PC-9 (cell line): Measurements from ENCODE around the gene HRH4. TPM values are rescaled to one million over a fixed set of nuclear protein-coding genes. Genes with fewer than 3 reads are reported as not detected.

ENCODE experiments used
- BruUV-seq: library from RNA; stranded (reverse); fragments of 400-500 nt; replicated peaks from 2 replicates; lab custom pipeline; 2021; lab: Mats Ljungman, UMichigan
- CTCF ChIA-PET: fragments of 300-600 bp; sonication (Branson Sonifier 250); formaldehyde crosslinking; loops from one replicate; lab custom pipeline; 2022; ENCODE audit warnings: antibody characterized with exemption; lab: Charles Lee
- POLR2A ChIA-PET: fragments of 300-600 bp; sonication (Branson Sonifier 250); formaldehyde crosslinking; loops from one replicate; lab custom pipeline; 2022; ENCODE audit warnings: antibody characterized with exemption; ENCODE audit not compliant: unreplicated experiment; lab: Charles Lee
- DNase-seq, 2 experiments: peaks; one replicate each; pipeline versions ENCODE4 v3.0.0 to v3.0.0-alpha.2; 2015 to 2022; ENCODE audit warnings: mixed read lengths in 1 of 2
- H2AFZ ChIP-seq: fragments of 200-600 bp; sonication (generic); 2 replicates; pipeline ENCODE4 v1.8.1; 2017; ENCODE audit warnings: antibody characterized with exemption
- H3F3A ChIP-seq: fragments of 200-600 bp; sonication (generic); 2 replicates; pipeline ENCODE4 v1.8.1; 2017; ENCODE audit warnings: antibody characterized with exemption, mild to moderate bottlenecking, low read depth; ENCODE audit not compliant: insufficient read depth
- H3K27ac ChIP-seq: fragments of 200-600 bp; sonication (generic); 2 replicates; pipeline ENCODE4 v1.6.1; 2016; ENCODE audit warnings: mixed run types
- H3K27me3 ChIP-seq: fragments of 200-600 bp; sonication (generic); 2 replicates; pipeline ENCODE4 v1.6.1; 2016; ENCODE audit warnings: low read depth, mixed run types; ENCODE audit not compliant: insufficient read depth
- H3K36me3 ChIP-seq: fragments of 200-600 bp; sonication (generic); 2 replicates; pipeline ENCODE4 v1.6.1; 2016; ENCODE audit warnings: low read depth, mixed run types
- H3K4me1 ChIP-seq: fragments of 200-600 bp; sonication (generic); replicated peaks from 2 replicates; pipeline ENCODE4 v1.6.1; 2016; ENCODE audit warnings: mixed run types; ENCODE audit not compliant: insufficient read depth
- H3K4me2 ChIP-seq: fragments of 200-600 bp; sonication (generic); 2 replicates; pipeline ENCODE4 v1.6.1; 2017; ENCODE audit warnings: mixed run types
- H3K4me3 ChIP-seq: fragments of 200-600 bp; sonication (generic); 2 replicates; pipeline ENCODE4 v1.6.1; 2016; ENCODE audit warnings: mixed run types
- H3K79me2 ChIP-seq: fragments of 200-600 bp; sonication (generic); 2 replicates; pipeline ENCODE4 v1.6.1; 2017; ENCODE audit warnings: low read depth, mixed run types
- H3K9me2 ChIP-seq: fragments of 200-600 bp; sonication (generic); 2 replicates; pipeline ENCODE4 v1.8.1; 2017; ENCODE audit warnings: mild to moderate bottlenecking; ENCODE audit not compliant: insufficient read depth
- H3K9me3 ChIP-seq: fragments of 200-600 bp; sonication (generic); 2 replicates; pipeline ENCODE4 v1.8.1; 2016; ENCODE audit warnings: low read depth; ENCODE audit not compliant: insufficient read depth
- H4K20me1 ChIP-seq: fragments of 200-600 bp; sonication (generic); 2 replicates; pipeline ENCODE4 v1.8.1; 2017; ENCODE audit not compliant: insufficient read depth
- CTCF ChIP-seq: fragments of 200-600 bp; sonication (generic); conservative IDR thresholded peaks from 2 replicates; pipeline ENCODE4 v1.6.1; 2017; ENCODE audit warnings: mixed run types, antibody characterized with exemption, mild to moderate bottlenecking, moderate library complexity
- EZH2 ChIP-seq: fragments of 200-600 bp; sonication (generic); IDR thresholded peaks from 2 replicates; pipeline ENCODE4 v1.8.0; 2017; ENCODE audit warnings: antibody characterized with exemption, low read depth
- intact Hi-C: fragments of 100-400 bp; cut with micrococcal nuclease; formaldehyde crosslinking; loops from one replicate; pipeline ENCODE4 v1.10.0; 2022; ENCODE audit not compliant: unreplicated experiment
- total RNA-seq: library from RNA; stranded (reverse); gene quantifications from 2 replicates; pipeline ENCODE4 v1.2.3, GENCODE V29; 2021

The HRH4 gene
- total RNA-seq, 1 experiment from 2014 or later: not detected

GRCh38 chr18:24428709-24429108, 31.7 kb upstream of the HRH4 start:
- Histone ChIP-seq H3K4me2 (peak overlapping the region; percentile 79; the same call in 1 of the 2 replicates), H3K4me1 (peaks cover 10% of the 10 kb centered on the region)

GRCh38 chr18:24429188-24429587, 31.2 kb upstream of the HRH4 start:
- ChIA-PET CTCF (no interaction called here), POLR2A (no interaction called here)
- intact Hi-C loops: loop anchor here (2.0 kb wide), 1 partner anchor 30 kb away; no protein-coding TSS in a partner anchor

More at GRCh38 chr18:24428709-24429108, 31.7 kb upstream of the HRH4 start:
- Histone ChIP-seq H3K27ac (no peak overlapping the region), H3K27me3 (no peaks in the 10 kb centered on the region), H4K20me1 (no peaks in the 10 kb centered on the region), H2AFZ (no peak overlapping the region), H3K79me2 (peaks cover 22% of the 10 kb centered on the region), H3K9me3 (no peaks in the 10 kb centered on the region), H3K36me3 (peaks cover 3% of the 10 kb centered on the region; the same call in 1 of the 2 replicates), H3F3A (no peaks in the 10 kb centered on the region), H3K9me2 (no peaks in the 10 kb centered on the region), H3K4me3 (0 out of 2 replicates have a peak overlapping the region, but pooled peaks have one; percentile 5)
- TF ChIP-seq CTCF: 0 out of 2 replicates have a peak, but pooled peaks have one; percentile 32
- TF ChIP-seq EZH2: no peak
- ChIA-PET CTCF (no interaction called here), POLR2A (no interaction called here)
- no peak for DNase-seq
- intact Hi-C loops: loop anchor here (2.0 kb wide), 1 partner anchor 30 kb away; no protein-coding TSS in a partner anchor
- BruUV-seq: no TSS peak

GRCh38 chr18:24432618-24433017, 27.8 kb upstream of the HRH4 start:
- H3K9me3 ChIP-seq: no peaks in the 10 kb centered on the region
- POLR2A ChIA-PET: interaction anchor here (0.6 kb wide), 1 partner anchor 305 kb away, joined by 4 read pairs; no protein-coding TSS in a partner anchor
- no peak overlapping the region for H3K4me3 ChIP-seq

More at GRCh38 chr18:24429188-24429587, 31.2 kb upstream of the HRH4 start:
- DNase-seq: no peak
- TF ChIP-seq CTCF (no peak), EZH2 (no peak)
- H3K79me2 ChIP-seq: peaks cover 22% of the 10 kb centered on the region
- no peaks in the 10 kb centered on the region for H3F3A ChIP-seq
- H2AFZ ChIP-seq: no peak overlapping the region
- H3K9me2 ChIP-seq: no peaks in the 10 kb centered on the region
- no peaks in the 10 kb centered on the region for H4K20me1 ChIP-seq
- H3K9me3 ChIP-seq: no peaks in the 10 kb centered on the region
- peaks cover 10% of the 10 kb centered on the region for H3K4me1 ChIP-seq
- no peaks in the 10 kb centered on the region for H3K27me3 ChIP-seq
- BruUV-seq: no TSS peak
- no peak overlapping the region for H3K4me2 ChIP-seq
- peaks cover 3% of the 10 kb centered on the region; the same call in 1 of the 2 replicates for H3K36me3 ChIP-seq
- H3K27ac ChIP-seq: no peak overlapping the region
- no peak overlapping the region for H3K4me3 ChIP-seq

More at GRCh38 chr18:24432618-24433017, 27.8 kb upstream of the HRH4 start:
- Histone ChIP-seq H3K27me3 (no peaks in the 10 kb centered on the region), H4K20me1 (no peaks in the 10 kb centered on the region), H3K79me2 (peaks cover 14% of the 10 kb centered on the region), H3K36me3 (peaks cover 3% of the 10 kb centered on the region; the same call in 1 of the 2 replicates), H3F3A (no peaks in the 10 kb centered on the region), H3K4me1 (peaks cover 8% of the 10 kb centered on the region), H2AFZ (no peak overlapping the region), H3K9me2 (no peaks in the 10 kb centered on the region), H3K27ac (no peak overlapping the region), H3K4me2 (no peak overlapping the region)
- TF ChIP-seq CTCF (no peak), EZH2 (no peak)
- CTCF ChIA-PET: interaction anchor here (0.7 kb wide), 1 partner anchor 15 kb away, joined by 3 read pairs; no protein-coding TSS in a partner anchor
- DNase-seq: no peak
- no TSS peak for BruUV-seq
- intact Hi-C loops: no loop called here
